Calu3 (cell line): ENCODE results near the gene CNRIP1. TPM values are rescaled to one million over a fixed set of nuclear protein-coding genes. Genes with fewer than 3 reads are reported as not detected.

Source experiments
- BruUV-seq: library from RNA; stranded (reverse); fragments of 400-500 nt; replicated peaks from 2 replicates; lab custom pipeline; 2021; lab: Mats Ljungman, UMichigan
- CTCF ChIA-PET: fragments of 300-600 bp; sonication (Branson Sonifier 250); formaldehyde crosslinking; loops from one replicate; lab custom pipeline; 2022; ENCODE audit warnings: antibody characterized with exemption; lab: Charles Lee
- DNase-seq: peaks from one replicate; pipeline ENCODE4 v3.0.0; 2022
- H3K27ac Mint-ChIP-seq: one replicate; pipeline ENCODE4 v1.8.0; 2022; ENCODE audit warnings: mixed read lengths; ENCODE audit not compliant: unreplicated experiment
- H3K27me3 Mint-ChIP-seq: one replicate; pipeline ENCODE4 v1.8.0; 2022; ENCODE audit warnings: mixed read lengths; ENCODE audit not compliant: unreplicated experiment
- H3K36me3 Mint-ChIP-seq: one replicate; pipeline ENCODE4 v1.8.0; 2022; ENCODE audit warnings: mild to moderate bottlenecking, moderate library complexity, mixed read lengths; ENCODE audit not compliant: insufficient read depth, unreplicated experiment
- H3K4me1 Mint-ChIP-seq: one replicate; pipeline ENCODE4 v1.8.0; 2022; ENCODE audit warnings: mild to moderate bottlenecking, low read depth, mixed read lengths; ENCODE audit not compliant: unreplicated experiment
- H3K4me3 Mint-ChIP-seq: one replicate; pipeline ENCODE4 v1.8.0; 2022; ENCODE audit warnings: mild to moderate bottlenecking, low read depth, moderate library complexity, mixed read lengths; ENCODE audit not compliant: unreplicated experiment
- H3K9me3 Mint-ChIP-seq: one replicate; pipeline ENCODE4 v1.8.0; 2022; ENCODE audit warnings: low read depth, mixed read lengths; ENCODE audit not compliant: unreplicated experiment
- CTCF ChIP-seq: fragments of 200-600 bp; IDR thresholded peaks from one replicate; pipeline ENCODE4 v1.8.0; 2022; ENCODE audit warnings: antibody characterized with exemption; ENCODE audit not compliant: unreplicated experiment
- intact Hi-C: fragments of 100-400 bp; cut with micrococcal nuclease; formaldehyde crosslinking; loops from one replicate; pipeline ENCODE4 v1.10.0; 2022; ENCODE audit not compliant: unreplicated experiment
- total RNA-seq: library from RNA; stranded (reverse); gene quantifications from 2 replicates; pipeline ENCODE4 v1.2.3, GENCODE V29; 2022

CNRIP1 gene
- total RNA-seq, 1 experiment from 2014 or later, result not detected

GRCh38 chr2:68342470-68342869 is 22.7 kb upstream of the CNRIP1 start:
- Mint-ChIP-seq H3K36me3 (no peaks in the 10 kb centered on the region), H3K27ac (no peak overlapping the region), H3K27me3 (peaks cover 56% of the 10 kb centered on the region)

GRCh38 chr2:68341583-68341982 is 21.8 kb upstream of the CNRIP1 start:
- DNase-seq, result no peak

More at GRCh38 chr2:68342470-68342869, 22.7 kb upstream of the CNRIP1 start:
- BruUV-seq, result no TSS peak
- Mint-ChIP-seq H3K9me3 (peaks cover 3% of the 10 kb centered on the region), H3K4me1 (peaks cover 8% of the 10 kb centered on the region), H3K4me3 (no peak overlapping the region)
- intact Hi-C loops, result no loop called here
- TF ChIP-seq CTCF, result no peak
- DNase-seq, result no peak
- CTCF ChIA-PET, result no interaction called here

GRCh38 chr2:68341062-68341329 is 21.2 kb upstream of the CNRIP1 start:
- Mint-ChIP-seq H3K27me3 (peaks cover 41% of the 10 kb centered on the region), H3K4me3 (no peak overlapping the region), H3K4me1 (peaks cover 8% of the 10 kb centered on the region), H3K36me3 (peaks cover 4% of the 10 kb centered on the region), H3K9me3 (peaks cover 3% of the 10 kb centered on the region), H3K27ac (no peak overlapping the region)
- no peak for TF ChIP-seq CTCF
- no peak for DNase-seq
- CTCF ChIA-PET, result no interaction called here
- BruUV-seq, result no TSS peak
- intact Hi-C loops, result no loop called here

More at GRCh38 chr2:68341583-68341982, 21.8 kb upstream of the CNRIP1 start:
- CTCF ChIA-PET, result no interaction called here
- Mint-ChIP-seq H3K9me3 (peaks cover 3% of the 10 kb centered on the region), H3K27ac (no peak overlapping the region), H3K36me3 (no peaks in the 10 kb centered on the region), H3K4me1 (peaks cover 8% of the 10 kb centered on the region), H3K4me3 (no peak overlapping the region), H3K27me3 (peaks cover 47% of the 10 kb centered on the region)
- no peak for TF ChIP-seq CTCF
- BruUV-seq, result no TSS peak
- intact Hi-C loops, result no loop called here

- Mint-ChIP-seq H3K36me3 (peaks cover 5% of the 10 kb centered on the region), H3K27me3 (peaks cover 35% of the 10 kb centered on the region), H3K27ac (no peak overlapping the region), H3K4me3 (no peak overlapping the region), H3K9me3 (peaks cover 3% of the 10 kb centered on the region), H3K4me1 (peaks cover 8% of the 10 kb centered on the region)
- BruUV-seq, result no TSS peak
- no peak for TF ChIP-seq CTCF
- intact Hi-C loops, result no loop called here
- CTCF ChIA-PET, result no interaction called here
- no peak for DNase-seq
Observed at GRCh38 chr2:68340226-68341061, 20.7 kb upstream of the CNRIP1 start.
